HepG2 (cell line): ENCODE data around the gene OR8D4. TPM values are rescaled to one million over a fixed set of nuclear protein-coding genes. Genes with fewer than 3 reads are reported as not detected.

Experiments
- ATAC-seq: fragments of 200-7000 bp; cut with Tn5 transposase; 3 replicates; pipeline ENCODE4 v1.9.1; 2020; ENCODE audit warnings: mild to moderate bottlenecking, moderate library complexity
- BruUV-seq: library from RNA; stranded (reverse); fragments of 400-500 nt; replicated peaks from 2 replicates; lab custom pipeline; 2021; lab: Mats Ljungman, UMichigan
- CTCF ChIA-PET: fragments of 300-600 bp; formaldehyde crosslinking; extraction: SDS; loops from one replicate; lab custom pipeline; 2021; ENCODE audit warnings: low total read pairs, inconsistent platforms, low intra/inter-chr PET ratio; lab: Yijun Ruan, JAX
- POLR2A ChIA-PET: fragments of 350-600 bp; sonication (Branson Sonifier 250); formaldehyde crosslinking; loops from one replicate; lab custom pipeline; 2020; ENCODE audit warnings: antibody characterized with exemption, inconsistent platforms; lab: Yijun Ruan, JAX
- DNase-seq: peaks from one replicate; pipeline ENCODE4 v3.0.0-alpha.2; 2015; ENCODE audit warnings: low spot score
- FAIRE-seq: peaks from 3 replicates; lab custom pipeline; 2011; peaks lifted over from hg19 to GRCh38; lab: Jason Lieb, UNC
- H2AFZ ChIP-seq: one replicate; pipeline ENCODE4 v1.6.1; 2011; ENCODE audit warnings: low read length, inconsistent platforms
- H3K27ac ChIP-seq: fragments of 300-600 bp; 3 replicates; pipeline ENCODE4 v1.8.0; 2011; ENCODE audit warnings: mixed run types, mild to moderate bottlenecking, mixed read lengths, low read length, inconsistent platforms; ENCODE audit not compliant: insufficient read depth; ENCODE audit errors: extremely low read length
- H3K27me3 ChIP-seq, 2 experiments: fragments of 200-600 bp in 1 of 2; 2 replicates in 1 of 2; 3 replicates in 1 of 2; pipeline versions ENCODE4 v1.6.0 to v1.8.0; 2011; ENCODE audit warnings: low read length in 2 of 2, mild to moderate bottlenecking in 2 of 2, moderate library complexity in 2 of 2, inconsistent platforms in 1 of 2; ENCODE audit not compliant: insufficient read depth in 2 of 2, control insufficient read depth in 1 of 2
- H3K36me3 ChIP-seq, 2 experiments: fragments of 200-600 bp in 1 of 2; replicated peaks in 1 of 2; 2 replicates in 1 of 2; 3 replicates in 1 of 2; pipeline versions ENCODE4 v1.5.1 to v1.8.0; 2011; ENCODE audit warnings: low read length in 2 of 2, inconsistent platforms in 1 of 2; ENCODE audit not compliant: insufficient read depth in 2 of 2, control insufficient read depth in 1 of 2
- H3K4me1 ChIP-seq: 2 replicates; pipeline ENCODE4 v1.5.1; 2012; ENCODE audit warnings: low read length, inconsistent platforms; ENCODE audit not compliant: insufficient read depth
- H3K4me2 ChIP-seq: 2 replicates; pipeline ENCODE4 v1.6.0; 2011; ENCODE audit warnings: low read depth, low read length, inconsistent platforms
- H3K4me3 ChIP-seq, 3 experiments: fragments of 200-600 bp in 1 of 3; sonication (generic), shearing (Covaris generic) in 1 of 3; replicated peaks in 1 of 3; 2 replicates each; pipeline ENCODE4 v1.5.1; 2011 to 2016; ENCODE audit warnings: low read length in 3 of 3, inconsistent platforms in 2 of 3, low read depth in 2 of 3, mild to moderate bottlenecking in 2 of 3, control low read depth in 1 of 3, mixed read lengths in 1 of 3; ENCODE audit not compliant: insufficient read depth in 1 of 3
- H3K79me2 ChIP-seq: one replicate; pipeline ENCODE4 v1.6.1; 2011; ENCODE audit warnings: low read length, inconsistent platforms; ENCODE audit not compliant: insufficient read depth
- H3K9ac ChIP-seq: 2 replicates; pipeline ENCODE4 v1.6.0; 2011; ENCODE audit warnings: mild to moderate bottlenecking, low read depth, low read length, inconsistent platforms; ENCODE audit not compliant: insufficient read depth
- H3K9me3 ChIP-seq: 2 replicates; pipeline ENCODE4 v1.5.1; 2012; ENCODE audit warnings: mild to moderate bottlenecking, low read length
- H4K20me1 ChIP-seq: 2 replicates; pipeline ENCODE4 v1.6.0; 2011; ENCODE audit warnings: inconsistent platforms, mild to moderate bottlenecking, low read length, moderate library complexity; ENCODE audit not compliant: insufficient read depth
- BRF2 ChIP-seq: sonication (generic); formaldehyde crosslinking; IDR thresholded peaks from 2 replicates; pipeline ENCODE4 v1.8.1; 2022; ENCODE audit warnings: mild to moderate bottlenecking, missing genetic modification reagents
- GPBP1L1 ChIP-seq: sonication (generic); formaldehyde crosslinking; IDR thresholded peaks from 2 replicates; pipeline ENCODE4 v1.5.0; 2020; ENCODE audit warnings: mild to moderate bottlenecking, missing genetic modification reagents
- SP2 ChIP-seq: sonication (generic); formaldehyde crosslinking; IDR thresholded peaks from 2 replicates; pipeline ENCODE4 v1.5.1; 2020; ENCODE audit warnings: mild to moderate bottlenecking, missing genetic modification reagents
- TAF1 ChIP-seq: sonication (generic); formaldehyde crosslinking; IDR thresholded peaks from 2 replicates; pipeline ENCODE4 v1.4.0; 2020; ENCODE audit warnings: missing genetic modification reagents
- TFDP2 ChIP-seq: sonication (generic); formaldehyde crosslinking; IDR thresholded peaks from 2 replicates; pipeline ENCODE4 v1.4.0; 2020; ENCODE audit warnings: missing genetic modification reagents
- ZBTB40 ChIP-seq, 2 experiments: fragments of 450-650 bp in 1 of 2; sonication (generic) in 1 of 2; formaldehyde crosslinking in 1 of 2; IDR thresholded peaks; 2 replicates each; pipeline versions ENCODE4 v1.6.1 to v1.8.0; 2016 to 2022; ENCODE audit warnings: antibody characterized with exemption in 1 of 2, mild to moderate bottlenecking in 1 of 2, missing genetic modification reagents in 1 of 2
- WGBS: methylation state at CpG from one replicate; pipeline ENCODE4 v1.1.6; 2017; ENCODE audit warnings: low lambda C conversion rate; 5-methylcytosine and 5-hydroxymethylcytosine counted together
- in situ Hi-C: cut with HindIII; loops from 2 replicates; pipeline ENCODE4 v1.10.0; 2017; ENCODE audit warnings: low pct_unique_long_range_greater_than_20kb; ENCODE audit not compliant: extremely low pct_ligation_motif_present
- intact Hi-C: fragments of 100-400 bp; cut with micrococcal nuclease; formaldehyde crosslinking; loops from one replicate; pipeline ENCODE4 v1.10.0; 2022; ENCODE audit not compliant: unreplicated experiment
- polyA plus RNA-seq, 8 experiments: library from polyadenylated mRNA; depleted of rRNA in 3 of 8; stranded (reverse) in 7 of 8; unstranded in 1 of 8; fragments of >200 nt; fragmentation: Illumina TruSeq in 4 of 8; extraction: Trizol in 4 of 8; gene quantifications; 2 replicates each; pipeline versions ENCODE4 v1.2.1 to v1.2.3, GENCODE V29; 2011 to 2016; ENCODE audit warnings: low read depth in 4 of 8, missing spikeins in 1 of 8, mixed read lengths in 1 of 8; ENCODE audit not compliant: insufficient read depth in 1 of 8
- total RNA-seq, 5 experiments: library from RNA; depleted of rRNA; stranded (reverse); fragments of >200 nt; fragmentation: Illumina TruSeq; extraction: Trizol; gene quantifications; 2 replicates each; pipeline ENCODE4 v1.2.3, GENCODE V29; 2016; ENCODE audit warnings: low read depth in 1 of 5

Gene OR8D4
- total and polyA plus RNA-seq, 2 of the 13 experiments (the other 11 are each of a cell fraction or from before 2014, with no cell fraction given), result not detected

GRCh38 chr11:123880912-123881311, 21.1 kb upstream of the OR8D4 start:
- H2AFZ ChIP-seq, result no peak overlapping the region
- no peak for ATAC-seq
- no peak overlapping the region for H3K4me2 ChIP-seq
- H3K4me1 ChIP-seq, result no peaks in the 10 kb centered on the region
- no peak for FAIRE-seq
- no peaks in the 10 kb centered on the region for H3K9me3 ChIP-seq
- H3K79me2 ChIP-seq, result no peaks in the 10 kb centered on the region
- H3K9ac ChIP-seq, result no peak overlapping the region
- no peak overlapping the region for H3K27ac ChIP-seq
- in situ Hi-C loops (no loop called here), intact Hi-C loops (no loop called here)
- WGBS, result under 1% methylated on average over 4 of the region's 4 CpGs
- TF ChIP-seq TAF1 (CRISPR knock-in tag), result no peak
- TF ChIP-seq BRF2 (CRISPR knock-in tag), result no peak
- TF ChIP-seq TFDP2, result no peak
- TF ChIP-seq GPBP1L1 (CRISPR knock-in tag), result no peak
- peak; percentile 83 for TF ChIP-seq ZBTB40 (IDR thresholded peaks at IDR 0.05)
- TF ChIP-seq ZBTB40 (CRISPR knock-in tag; IDR thresholded peaks at IDR 0.05), result no peak
- no peak for TF ChIP-seq SP2
- H4K20me1 ChIP-seq, result no peaks in the 10 kb centered on the region; the same call in 1 of the 2 replicates
- no peaks in the 10 kb centered on the region for H3K36me3 ChIP-seq
- ChIA-PET CTCF (no interaction called here), POLR2A (no interaction called here)
- H3K4me3 ChIP-seq, result no peak overlapping the region
- H3K27me3 ChIP-seq, result no peaks in the 10 kb centered on the region
- no TSS peak for BruUV-seq
- no peak for DNase-seq
